OCI-M2 (cell line): ENCODE data around the gene CAMKMT.

ENCODE experiments used
- DNase-seq: peaks from one replicate; lab custom pipeline; 2025; ENCODE audit not compliant: unreplicated experiment; lab: John Stamatoyannopoulos, UW

The CAMKMT gene

DNA sequence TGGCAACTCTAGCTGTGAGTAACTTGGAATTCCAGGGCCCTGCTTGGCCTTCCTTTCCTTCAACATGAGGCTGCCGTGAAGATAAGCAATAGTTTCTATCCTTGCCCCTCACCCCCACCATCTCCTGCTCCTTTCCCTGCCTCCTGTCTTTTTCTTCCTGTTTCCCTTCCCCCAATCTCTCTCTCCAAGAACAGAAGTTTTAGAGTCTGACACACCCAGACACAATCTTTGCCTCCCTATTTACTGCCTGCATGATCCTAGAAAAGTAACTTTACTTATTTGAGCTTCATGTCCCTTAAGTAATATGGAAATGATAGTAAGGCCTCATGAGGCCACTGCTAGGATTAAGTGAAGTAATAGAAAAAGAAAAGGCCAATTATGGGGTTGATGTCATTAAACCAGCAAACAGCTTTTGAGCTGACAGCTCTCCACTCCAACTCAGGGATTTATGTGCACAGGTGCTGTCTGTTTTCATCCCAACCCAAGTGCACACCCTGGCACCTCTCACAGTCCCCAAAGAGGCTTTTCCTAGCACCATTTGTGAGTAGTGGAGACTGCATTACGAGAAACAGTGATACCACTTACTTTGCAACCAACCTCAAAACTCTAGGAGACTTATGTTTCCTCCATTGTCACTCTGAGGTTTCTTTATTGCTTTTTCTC, 456.1 kb downstream of the CAMKMT start:
- DNase-seq = no peak

DNA sequence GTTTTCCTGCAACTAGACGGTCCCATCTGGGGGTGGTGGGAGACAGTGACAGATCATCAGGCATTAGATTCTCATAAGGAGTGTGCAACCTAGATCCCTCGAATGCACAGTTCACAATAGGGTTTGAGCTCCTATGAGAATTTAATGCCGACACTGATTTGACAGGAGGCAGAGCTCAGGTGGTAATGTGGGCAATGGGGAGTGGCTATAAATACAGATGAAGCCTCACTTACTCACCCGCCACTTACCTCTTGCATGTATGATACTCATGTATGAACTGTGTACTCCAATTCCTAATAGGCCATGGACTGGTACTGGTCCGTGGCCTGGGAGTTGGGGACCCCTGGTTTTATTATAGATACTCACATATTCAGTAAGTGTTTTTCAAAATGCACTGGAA, 457.3 kb downstream of the CAMKMT start:
- no peak for DNase-seq

DNA sequence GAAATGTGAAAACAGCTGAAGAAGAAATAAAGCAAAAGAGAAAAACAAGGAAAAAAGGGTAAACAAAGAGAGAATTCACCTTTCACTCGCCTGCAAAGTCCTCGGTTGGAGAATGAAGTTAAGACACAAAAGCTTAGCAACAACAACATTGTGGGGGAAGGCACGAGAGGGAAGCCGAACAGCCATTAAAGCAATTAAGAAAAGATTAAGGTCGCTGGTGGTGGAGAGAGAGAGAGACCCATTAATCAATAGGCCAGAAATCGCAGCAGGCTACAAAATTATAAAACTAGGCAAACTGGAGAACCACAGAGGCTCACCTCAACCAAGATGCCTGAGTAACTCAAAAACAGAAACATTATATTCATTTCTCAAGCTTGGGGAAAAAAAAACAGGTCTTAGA, 459.8 kb downstream of the CAMKMT start:
- DNase-seq = no peak

DNA sequence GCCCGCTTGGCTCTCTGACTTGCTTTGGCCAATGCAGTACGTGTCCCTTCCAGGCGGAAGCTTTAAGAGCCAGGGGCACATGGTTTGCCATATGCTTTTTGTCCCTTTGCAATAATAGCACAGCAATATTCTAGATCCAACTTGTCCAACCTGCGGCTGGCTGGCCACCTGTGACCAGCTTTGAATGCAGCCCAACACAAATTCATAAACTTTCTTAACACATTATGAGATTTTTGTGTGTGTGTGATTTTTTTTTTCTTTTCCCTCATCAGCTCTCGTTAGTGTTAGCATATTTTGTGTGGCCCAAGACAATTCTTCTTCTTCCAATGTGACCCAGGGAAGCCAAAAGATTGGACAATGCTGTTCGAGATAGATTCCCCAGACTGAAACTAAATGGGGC, 460.4 kb downstream of the CAMKMT start:
- DNase-seq = no peak
